RWPE2 (cell line): ENCODE data around the gene SLC30A2.
A peak's percentile ranks its signal among the peaks of the same experiment; 100 is the strongest.

ENCODE experiments used
- ATAC-seq: fragments of 200-7000 bp; cut with Tn5 transposase; 3 replicates; pipeline ENCODE4 v1.9.1; 2021; ENCODE audit warnings: low read depth
- DNase-seq: peaks from one replicate; pipeline ENCODE4 v3.0.0-alpha.2; 2020; ENCODE audit warnings: low spot score
- H3K27ac ChIP-seq: fragments of 450-650 bp; 2 replicates; pipeline ENCODE4 v1.5.1; 2017; ENCODE audit warnings: mild to moderate bottlenecking; ENCODE audit not compliant: poor library complexity, severe bottlenecking
- H3K27me3 ChIP-seq: fragments of 250-450 bp; sonication (Bioruptor Pico); 2 replicates; pipeline ENCODE4 v1.5.1; 2021; ENCODE audit warnings: mild to moderate bottlenecking, moderate library complexity; ENCODE audit not compliant: insufficient read depth, poor library complexity, severe bottlenecking
- H3K36me3 ChIP-seq: fragments of 250-450 bp; sonication (Bioruptor Pico); 2 replicates; pipeline ENCODE4 v1.5.1; 2020; ENCODE audit warnings: low read depth, mild to moderate bottlenecking, moderate library complexity
- H3K4me1 ChIP-seq: fragments of 250-450 bp; sonication (Bioruptor Pico); 2 replicates; pipeline ENCODE4 v1.5.1; 2021; ENCODE audit warnings: mild to moderate bottlenecking, moderate library complexity; ENCODE audit not compliant: insufficient read depth, poor library complexity, severe bottlenecking
- H3K4me3 ChIP-seq: fragments of 250-450 bp; sonication (Bioruptor Pico); 2 replicates; pipeline ENCODE4 v1.5.1; 2021; ENCODE audit warnings: mild to moderate bottlenecking, moderate library complexity; ENCODE audit not compliant: severe bottlenecking
- H3K9me3 ChIP-seq: fragments of 250-450 bp; sonication (Bioruptor Pico); 2 replicates; pipeline ENCODE4 v1.5.1; 2021; ENCODE audit warnings: mild to moderate bottlenecking, moderate library complexity; ENCODE audit not compliant: severe bottlenecking
- TF ChIP-seq, protein P1 (sequence below): fragments of 450-650 bp; IDR thresholded peaks from one replicate; pipeline ENCODE4 v1.5.1; 2017; ENCODE audit warnings: mild to moderate bottlenecking, moderate library complexity; ENCODE audit not compliant: poor library complexity, severe bottlenecking

SLC30A2 gene

GRCh38 chr1:26038477-26038876 is 7.4 kb downstream of the SLC30A2 start:
- no peak overlapping the region for H3K4me3 ChIP-seq
- peaks cover 6% of the 10 kb centered on the region for H3K4me1 ChIP-seq
- no peaks in the 10 kb centered on the region for H3K36me3 ChIP-seq
- no peaks in the 10 kb centered on the region for H3K9me3 ChIP-seq
- TF ChIP-seq, protein P1, sequence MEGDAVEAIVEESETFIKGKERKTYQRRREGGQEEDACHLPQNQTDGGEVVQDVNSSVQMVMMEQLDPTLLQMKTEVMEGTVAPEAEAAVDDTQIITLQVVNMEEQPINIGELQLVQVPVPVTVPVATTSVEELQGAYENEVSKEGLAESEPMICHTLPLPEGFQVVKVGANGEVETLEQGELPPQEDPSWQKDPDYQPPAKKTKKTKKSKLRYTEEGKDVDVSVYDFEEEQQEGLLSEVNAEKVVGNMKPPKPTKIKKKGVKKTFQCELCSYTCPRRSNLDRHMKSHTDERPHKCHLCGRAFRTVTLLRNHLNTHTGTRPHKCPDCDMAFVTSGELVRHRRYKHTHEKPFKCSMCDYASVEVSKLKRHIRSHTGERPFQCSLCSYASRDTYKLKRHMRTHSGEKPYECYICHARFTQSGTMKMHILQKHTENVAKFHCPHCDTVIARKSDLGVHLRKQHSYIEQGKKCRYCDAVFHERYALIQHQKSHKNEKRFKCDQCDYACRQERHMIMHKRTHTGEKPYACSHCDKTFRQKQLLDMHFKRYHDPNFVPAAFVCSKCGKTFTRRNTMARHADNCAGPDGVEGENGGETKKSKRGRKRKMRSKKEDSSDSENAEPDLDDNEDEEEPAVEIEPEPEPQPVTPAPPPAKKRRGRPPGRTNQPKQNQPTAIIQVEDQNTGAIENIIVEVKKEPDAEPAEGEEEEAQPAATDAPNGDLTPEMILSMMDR: no peak
- ATAC-seq (no peak), DNase-seq (no peak)
- no peak overlapping the region for H3K27ac ChIP-seq
- no peaks in the 10 kb centered on the region for H3K27me3 ChIP-seq

GRCh38 chr1:26037904-26038303 is 8.0 kb downstream of the SLC30A2 start:
- ATAC-seq (no peak), DNase-seq (no peak)
- Histone ChIP-seq H3K4me1 (peaks cover 6% of the 10 kb centered on the region), H3K4me3 (no peak overlapping the region), H3K36me3 (no peaks in the 10 kb centered on the region), H3K9me3 (no peaks in the 10 kb centered on the region), H3K27me3 (no peaks in the 10 kb centered on the region), H3K27ac (no peak overlapping the region)
- TF ChIP-seq, protein P1: no peak

- H3K4me1 ChIP-seq: peaks cover 6% of the 10 kb centered on the region
- H3K4me3 ChIP-seq: no peak overlapping the region
- TF ChIP-seq, protein P1: no peak
- no peaks in the 10 kb centered on the region for H3K27me3 ChIP-seq
- H3K36me3 ChIP-seq: no peaks in the 10 kb centered on the region
- DNase-seq: no peak
- no peaks in the 10 kb centered on the region for H3K9me3 ChIP-seq
- ATAC-seq: no peak
- no peak overlapping the region for H3K27ac ChIP-seq
These were observed 9.1 kb downstream of the SLC30A2 start for GRCh38 chr1:26036756-26037281.

- DNase-seq (no peak), ATAC-seq (peak; percentile 77)
- Histone ChIP-seq H3K4me3 (peak overlapping the region; percentile 79), H3K27ac (peak overlapping the region; percentile 33), H3K9me3 (no peaks in the 10 kb centered on the region), H3K27me3 (no peaks in the 10 kb centered on the region), H3K4me1 (peaks cover 6% of the 10 kb centered on the region), H3K36me3 (no peaks in the 10 kb centered on the region)
- TF ChIP-seq, protein P1: peak; percentile 95
These were observed 9.8 kb downstream of the SLC30A2 start for GRCh38 chr1:26035959-26036755.
